Epidermal melanocyte (primary cell): ENCODE results near the gene TCEAL1.

Experiments
- DNase-seq: peaks from one replicate; pipeline ENCODE4 v3.0.0; 2011; ENCODE audit warnings: low spot score; ENCODE audit not compliant: insufficient read length

Gene TCEAL1

DNA sequence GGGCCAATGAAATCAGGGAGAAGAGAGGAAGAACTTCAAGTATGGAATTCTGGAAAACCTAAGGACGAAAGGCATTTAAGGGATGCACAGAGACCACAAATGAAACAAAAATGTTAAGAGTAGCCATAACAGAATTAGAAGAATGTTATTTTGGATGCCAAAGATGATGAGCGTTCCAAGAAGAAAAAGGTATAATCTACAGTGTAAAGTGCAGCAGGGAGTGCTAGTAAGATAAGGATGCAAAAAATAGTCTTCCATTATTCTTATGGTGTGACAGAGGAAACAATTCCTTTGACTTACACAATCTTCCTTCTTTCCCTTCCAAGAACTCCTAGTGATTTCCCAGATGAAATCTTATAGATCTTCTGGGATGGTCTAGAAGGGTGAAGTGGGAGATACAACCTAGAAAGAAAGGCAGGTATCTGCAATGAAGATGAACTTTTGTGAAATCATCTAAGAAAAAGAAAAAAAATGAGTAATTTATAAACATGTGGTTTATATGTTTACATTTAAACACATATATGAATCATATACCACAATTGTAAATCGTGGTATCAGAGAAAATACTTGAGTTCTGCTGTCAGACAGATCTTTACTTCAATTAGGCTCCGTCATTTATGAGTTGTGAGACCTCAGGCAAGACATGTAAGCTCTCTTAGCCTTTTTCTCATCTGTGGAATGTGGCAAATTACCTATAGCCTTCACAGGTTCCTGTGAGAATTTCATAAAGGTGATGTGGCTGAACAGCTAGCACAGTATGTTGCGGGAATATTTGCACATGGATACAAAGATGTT is 49.6 kb downstream of the TCEAL1 start:
- no peak for DNase-seq
